ENCODE data around the gene YEATS4. TPM values are rescaled to one million over a fixed set of nuclear protein-coding genes. Genes with fewer than 3 reads are reported as not detected.

Gene YEATS4
- total and polyA plus RNA-seq, 9 of the 15 experiments (the other 6 are each of a cell fraction or from before 2014, with no cell fraction given): 25.9 to 92.2 (median 49.2) TPM

- no peak for TF ChIP-seq FOXA1 (IDR thresholded peaks at IDR 0.05; ENCODE audit: borderline replicate concordance)
- TF ChIP-seq ZNF239 (CRISPR knock-in tag; IDR thresholded peaks at IDR 0.05): no peak
- TF ChIP-seq ZNF766 (CRISPR knock-in tag; conservative IDR thresholded peaks at IDR 0.05): no peak
- no peak for TF ChIP-seq ZC3H11A (IDR thresholded peaks at IDR 0.05; ENCODE audit: low read depth, low read length)
- no peak for TF ChIP-seq RBM14 (IDR thresholded peaks at IDR 0.05; ENCODE audit: borderline replicate concordance, insufficient read depth, low read depth, low read length)
- peak; percentile 69 to 76 (median 70) for TF ChIP-seq CTCF (IDR thresholded peaks at IDR 0.05 in 2 of 3, conservative IDR thresholded peaks at IDR 0.05 in 1 of 3; ENCODE audit: insufficient read depth in 2 of 3, low read depth in 1 of 3, low read length in 3 of 3)
- TF ChIP-seq IFI16 (CRISPR knock-in tag; IDR thresholded peaks at IDR 0.05): no peak
- no peak for TF ChIP-seq RHOXF2B (CRISPR knock-in tag; conservative IDR thresholded peaks at IDR 0.05)
- no peak for TF ChIP-seq HSF4 (CRISPR knock-in tag; IDR thresholded peaks at IDR 0.05; ENCODE audit: borderline replicate concordance)
- TF ChIP-seq NR2C2 (CRISPR knock-in tag; IDR thresholded peaks at IDR 0.05): no peak
- no peak for TF ChIP-seq NR2C2 (tag; IDR thresholded peaks at IDR 0.05)
- no peak for TF ChIP-seq SREBF1 (IDR thresholded peaks at IDR 0.05; ENCODE audit: borderline replicate concordance, low read depth, low read length)
- peak; percentile 89 for TF ChIP-seq MEIS2 (IDR thresholded peaks at IDR 0.05; ENCODE audit: partially characterized antibody)
- no peak for TF ChIP-seq ZNF143 (CRISPR knock-in tag; IDR thresholded peaks at IDR 0.05)
- TF ChIP-seq ZNF830 (CRISPR knock-in tag; IDR thresholded peaks at IDR 0.05): no peak
- TF ChIP-seq ZBTB40 (IDR thresholded peaks at IDR 0.05): no peak
- no peak for TF ChIP-seq ZBTB40 (CRISPR knock-in tag; IDR thresholded peaks at IDR 0.05)
Observed at GRCh38 chr12:69415471-69416275, 56.1 kb downstream of the YEATS4 start (continued).
